Adrenal gland (tissue), 5 donors: ENCODE results near the gene CYFIP1.

ENCODE experiments used
- CTCF ChIP-seq, 6 experiments: fragments of 450-650 bp in 4 of 6; fragments of 200-600 bp in 2 of 6; sonication (generic) in 1 of 6; IDR thresholded peaks; 1 replicate in 5 of 6; 2 replicates in 1 of 6; pipeline versions ENCODE4 v1.5.1 to v1.8.0; 2016 to 2021; ENCODE audit warnings: antibody characterized with exemption in 6 of 6, mild to moderate bottlenecking in 2 of 6, moderate library complexity in 1 of 6
- POLR2A ChIP-seq, 2 donors: fragments of 450-650 bp; IDR thresholded peaks; one replicate each; pipeline ENCODE4 v1.6.1; 2017; ENCODE audit warnings: antibody characterized with exemption in 2 of 2, mild to moderate bottlenecking in 2 of 2, moderate library complexity in 1 of 2
- donor health status: DM: no; HTN: no; CAD: no.

DNA sequence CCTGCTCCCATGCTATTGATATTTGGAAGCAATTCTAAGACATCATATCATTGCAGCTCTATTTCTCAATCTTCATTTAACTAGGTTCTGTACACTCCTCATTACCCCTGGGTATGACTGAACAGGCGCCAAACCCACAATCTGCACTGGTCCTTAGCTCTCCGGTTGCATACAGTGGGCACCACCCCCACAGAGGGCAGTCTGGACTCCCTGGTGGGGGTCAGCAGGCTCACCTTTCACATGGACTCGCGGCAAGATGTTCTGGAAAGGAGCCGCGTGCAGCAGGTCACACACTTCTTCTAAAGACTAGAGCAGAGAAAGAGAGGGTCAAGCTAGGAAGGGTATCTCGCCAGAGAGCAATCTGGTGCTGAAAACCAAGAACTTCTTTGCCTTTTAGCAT is 105.2 kb downstream of the CYFIP1 start:
- TF ChIP-seq CTCF (IDR thresholded peaks at IDR 0.05) (no peak), POLR2A (IDR thresholded peaks at IDR 0.05) (no peak)
